SH-SY5Y (cell line): ENCODE data around the gene ROBO2.

Experiments used
- GATA2 ChIP-seq: IDR thresholded peaks from 2 replicates; pipeline ENCODE4 v1.6.1; 2011; ENCODE audit warnings: mild to moderate bottlenecking, low read depth, low read length
- GATA3 ChIP-seq: IDR thresholded peaks from 2 replicates; pipeline ENCODE4 v1.6.1; 2011; ENCODE audit warnings: low read depth, mild to moderate bottlenecking, low read length, moderate library complexity

DNA sequence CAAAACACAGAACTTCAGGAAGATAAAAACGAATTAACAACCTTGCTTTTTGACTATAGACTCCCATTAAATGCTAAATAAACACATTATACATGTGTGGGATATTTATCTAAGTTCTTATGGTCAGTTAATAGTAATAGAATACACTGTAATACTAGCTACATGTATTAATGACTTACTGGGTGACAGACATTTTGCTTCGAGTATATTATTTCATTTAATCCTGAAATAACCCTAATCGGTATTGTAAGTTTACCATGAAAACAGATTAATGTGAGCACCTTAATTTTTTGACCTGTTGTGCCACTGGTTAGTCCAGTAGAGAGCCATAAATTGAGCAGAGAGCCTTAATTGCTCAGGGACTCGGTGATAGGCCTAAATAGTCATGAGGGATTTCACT lies 151.1 kb downstream of the ROBO2 start:
- TF ChIP-seq GATA2 (no peak), GATA3 (no peak)
